ENCODE results near the gene ATN1. TPM values are rescaled to one million over a fixed set of nuclear protein-coding genes. Genes with fewer than 3 reads are reported as not detected.

ATN1 gene
- total and polyA plus RNA-seq, 10 donors = 10.1 to 112 (median 73.1) TPM

DNA sequence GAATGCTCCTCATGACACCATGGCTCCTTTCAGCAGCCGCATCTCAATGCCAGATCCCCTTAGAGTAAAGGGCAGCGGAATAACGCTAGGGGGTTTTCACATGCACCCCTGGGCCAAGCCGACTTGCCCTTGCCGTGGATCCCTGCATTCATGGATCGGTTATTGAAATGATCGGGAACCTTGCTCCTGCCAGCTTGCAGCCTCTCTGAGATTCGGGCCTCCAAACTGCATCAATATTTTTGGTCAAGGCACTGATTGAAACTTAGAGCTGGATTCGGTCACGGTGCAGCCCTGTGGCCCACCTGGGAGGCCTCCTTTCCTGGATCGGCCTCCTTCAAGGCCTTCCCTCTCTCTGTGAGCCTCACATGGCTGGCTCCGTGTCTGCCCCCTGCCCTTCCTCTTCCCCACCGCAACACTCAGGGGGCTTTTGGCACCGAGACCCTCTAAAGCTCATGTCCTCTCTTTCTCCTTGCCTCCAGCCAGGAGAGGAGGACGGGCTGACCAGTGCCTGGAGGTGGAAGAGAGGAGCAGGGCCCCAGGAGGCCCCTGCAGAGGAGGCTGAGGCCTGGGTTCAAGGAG, 25.2 kb downstream of the ATN1 start:
- Histone ChIP-seq H3K4me1 (peaks cover 54 to 92% (median 84%) of the 10 kb centered on the region in 6 donors), H3K27ac (peak overlapping the region; percentile 87 to 99 (median 96)), H3K27me3 (replicated peaks in 1 of 7) (no peaks in the 10 kb centered on the region), H3K36me3 (peaks cover 0 to 62% (median 34%) of the 10 kb centered on the region in 6 donors), H3K9me3 (no peaks in the 10 kb centered on the region), H3K4me3 (peak overlapping the region; percentile 64 to 98 (median 89))
- DNase-seq = peak; percentile 83
- 13 to 45% (median 35%) methylated on average over 11 to 15 of the region's 15 CpGs for WGBS, 5 donors
- TF ChIP-seq POLR2AphosphoS5 (IDR thresholded peaks at IDR 0.05) (no peak), CTCF (IDR thresholded peaks at IDR 0.05 in 8 of 11, conservative IDR thresholded peaks at IDR 0.05 in 3 of 11) (no peak), POLR2A (IDR thresholded peaks at IDR 0.05) (no peak)
- intact Hi-C loops (cut with DNase I; ENCODE audit: low total_unique reads) = no loop called here

DNA sequence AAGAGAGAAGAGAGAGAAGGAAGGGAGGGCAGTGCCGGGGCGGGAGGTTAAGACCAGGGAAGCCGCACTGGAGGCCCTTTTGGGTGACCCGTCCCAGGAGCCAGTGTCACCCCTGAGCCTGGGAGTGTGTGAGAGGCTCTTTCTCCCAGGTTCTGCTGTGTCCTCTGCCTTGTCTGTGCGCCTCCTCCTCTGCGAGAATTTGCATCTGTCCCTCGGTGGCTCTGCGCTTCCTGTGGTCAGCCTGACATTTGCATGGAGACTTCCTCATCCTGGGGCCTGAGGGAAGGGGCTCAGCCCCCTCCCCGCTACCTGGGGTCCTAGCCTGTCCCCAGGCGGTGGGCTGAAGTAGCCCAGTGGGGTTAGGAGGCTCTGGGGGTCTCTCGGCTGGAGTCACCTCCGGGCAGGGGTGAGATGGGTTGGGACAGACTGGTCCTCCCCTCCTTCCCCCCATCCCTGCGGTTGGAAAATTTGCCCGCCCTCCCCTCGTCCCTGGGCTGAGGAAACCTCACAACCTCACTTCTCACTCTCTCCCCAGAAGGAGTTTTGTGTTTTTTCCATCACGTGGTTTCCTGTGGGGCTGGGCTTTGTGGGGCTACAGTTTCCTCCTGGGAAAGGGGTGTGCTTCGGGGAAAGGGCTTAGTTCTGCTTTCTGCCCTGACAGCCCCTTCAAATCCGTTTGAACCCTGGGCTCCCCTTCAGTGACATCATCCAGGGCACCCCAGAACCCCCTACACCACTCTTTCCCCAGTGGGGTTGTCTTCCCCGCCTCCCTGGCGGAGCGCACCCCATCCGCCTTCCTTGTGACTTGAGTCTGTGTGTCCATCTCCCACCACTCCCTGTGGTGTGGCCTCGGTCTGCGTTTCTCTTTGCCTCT, 25.9 kb downstream of the ATN1 start:
- TF ChIP-seq POLR2AphosphoS5 (IDR thresholded peaks at IDR 0.05) (peak; percentile 83 to 94 (median 90)), CTCF (IDR thresholded peaks at IDR 0.05 in 8 of 11, conservative IDR thresholded peaks at IDR 0.05 in 3 of 11) (peak in 2 of 11 experiments; percentile 12 to 33), POLR2A (IDR thresholded peaks at IDR 0.05) (peak; percentile 20 to 58 (median 28))
- DNase-seq = peak; percentile 94
- no peaks in the 10 kb centered on the region for H3K27me3 ChIP-seq (replicated peaks in 1 of 7)
- H3K4me1 ChIP-seq = peaks cover 58 to 92% (median 84%) of the 10 kb centered on the region in 6 donors
- H3K27ac ChIP-seq = peak overlapping the region; percentile 87 to 99 (median 96)
- H3K4me3 ChIP-seq = peak overlapping the region; percentile 64 to 98 (median 89)
- peaks cover 0 to 69% (median 38%) of the 10 kb centered on the region in 6 donors for H3K36me3 ChIP-seq
- 12 to 32% (median 18%) methylated on average over 22 to 24 of the region's 24 CpGs for WGBS, 5 donors
- intact Hi-C loops (cut with DNase I; ENCODE audit: low total_unique reads) = no loop called here
- no peaks in the 10 kb centered on the region for H3K9me3 ChIP-seq

DNA sequence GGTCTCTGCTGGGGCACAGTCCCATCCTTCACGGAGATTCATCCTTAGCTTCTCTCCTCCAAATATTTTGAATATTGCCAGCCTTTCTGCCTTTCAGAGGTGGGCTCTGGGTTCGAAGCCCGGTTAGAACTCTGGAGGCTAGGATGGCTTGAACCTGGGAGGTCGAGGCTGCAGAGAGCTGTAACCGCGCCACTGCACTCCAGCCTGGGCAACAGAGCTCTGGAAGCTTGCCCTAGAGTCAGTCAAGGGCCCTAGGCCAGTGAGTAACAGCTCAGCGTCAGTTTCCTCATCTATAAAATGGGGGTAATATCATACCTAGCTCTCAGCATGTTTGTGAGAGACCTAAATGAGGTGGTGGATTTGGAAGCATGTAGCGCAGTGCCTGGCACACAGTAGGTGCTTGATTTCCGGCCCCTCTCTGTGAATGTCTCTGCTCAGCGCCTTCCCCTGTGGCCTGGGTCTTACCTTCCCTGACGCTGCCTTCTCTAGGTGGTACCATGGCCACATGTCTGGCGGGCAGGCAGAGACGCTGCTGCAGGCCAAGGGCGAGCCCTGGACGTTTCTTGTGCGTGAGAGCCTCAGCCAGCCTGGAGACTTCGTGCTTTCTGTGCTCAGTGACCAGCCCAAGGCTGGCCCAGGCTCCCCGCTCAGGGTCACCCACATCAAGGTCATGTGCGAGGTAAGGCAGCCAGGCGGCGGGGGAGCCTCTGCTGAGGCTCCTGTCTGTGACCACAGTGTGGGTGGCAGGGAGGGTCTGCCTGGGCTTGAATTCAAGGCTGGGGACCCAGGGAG, 26.8 kb downstream of the ATN1 start:
- H3K27ac ChIP-seq = peak overlapping the region; percentile 72 to 99 (median 96)
- H3K4me3 ChIP-seq = peak overlapping the region in 7 of 8 donors; percentile 64 to 98 (median 89)
- peaks cover 0 to 74% (median 39%) of the 10 kb centered on the region in 6 donors for H3K36me3 ChIP-seq
- DNase-seq = peak; percentile 81
- H3K9me3 ChIP-seq = no peaks in the 10 kb centered on the region
- H3K4me1 ChIP-seq = peaks cover 60 to 92% (median 84%) of the 10 kb centered on the region in 6 donors
- WGBS, 5 donors = 55 to 71% (median 58%) methylated on average over 21 of the region's 21 CpGs
- intact Hi-C loops (cut with DNase I; ENCODE audit: low total_unique reads) = no loop called here
- H3K27me3 ChIP-seq (replicated peaks in 1 of 7) = no peaks in the 10 kb centered on the region
- TF ChIP-seq POLR2AphosphoS5 (IDR thresholded peaks at IDR 0.05) (peak; percentile 43 to 74 (median 50)), POLR2A (IDR thresholded peaks at IDR 0.05) (no peak), CTCF (IDR thresholded peaks at IDR 0.05 in 8 of 11, conservative IDR thresholded peaks at IDR 0.05 in 3 of 11) (no peak)

Data from spleen (tissue), 11 donors.